H9 (cell line): ENCODE measurements around the gene GHR. TPM values are rescaled to one million over a fixed set of nuclear protein-coding genes. Genes with fewer than 3 reads are reported as not detected.

Source experiments
- DNase-seq: peaks from one replicate; pipeline ENCODE4 v3.0.0-alpha.2; 2017
- H2AFZ ChIP-seq: one replicate; pipeline ENCODE4 v1.6.1; 2013; ENCODE audit warnings: mild to moderate bottlenecking, low read length, control low read depth, moderate library complexity
- H2AK5ac ChIP-seq: 2 replicates; pipeline ENCODE4 v1.6.1; 2013; ENCODE audit warnings: low read length, control low read depth, mixed read lengths; ENCODE audit not compliant: insufficient read length
- H2BK120ac ChIP-seq: one replicate; pipeline ENCODE4 v1.6.1; 2013; ENCODE audit warnings: low read depth, mild to moderate bottlenecking, low read length, control low read depth, inconsistent platforms; ENCODE audit not compliant: poor library complexity, severe bottlenecking
- H2BK12ac ChIP-seq: 2 replicates; pipeline ENCODE4 v1.6.1; 2013; ENCODE audit warnings: low read length, control low read depth, mixed read lengths, low read depth; ENCODE audit not compliant: insufficient read length
- H2BK15ac ChIP-seq: 2 replicates; pipeline ENCODE4 v1.6.1; 2013; ENCODE audit warnings: low read depth, low read length, control low read depth
- H2BK20ac ChIP-seq: one replicate; pipeline ENCODE4 v1.6.1; 2013; ENCODE audit warnings: low read depth, mild to moderate bottlenecking, low read length, control low read depth, inconsistent platforms; ENCODE audit not compliant: poor library complexity, severe bottlenecking
- H2BK5ac ChIP-seq: 2 replicates; pipeline ENCODE4 v1.6.1; 2013; ENCODE audit warnings: low read length, control low read depth, mixed read lengths; ENCODE audit not compliant: insufficient read length
- H3K14ac ChIP-seq: 2 replicates; pipeline ENCODE4 v1.6.1; 2013; ENCODE audit warnings: low read length, control low read depth; ENCODE audit not compliant: insufficient read depth
- H3K18ac ChIP-seq: 2 replicates; pipeline ENCODE4 v1.6.1; 2013; ENCODE audit warnings: low read depth, mild to moderate bottlenecking, mixed read lengths, low read length, control low read depth; ENCODE audit not compliant: insufficient read length
- H3K23ac ChIP-seq: 2 replicates; pipeline ENCODE4 v1.6.1; 2013; ENCODE audit warnings: low read length, control low read depth, mixed read lengths, low read depth; ENCODE audit not compliant: insufficient read length
- H3K23me2 ChIP-seq: 2 replicates; pipeline ENCODE4 v1.6.1; 2013; ENCODE audit warnings: low read depth, mild to moderate bottlenecking, mixed read lengths, low read length, control low read depth; ENCODE audit not compliant: insufficient read length, poor library complexity, severe bottlenecking
- H3K27ac ChIP-seq: 2 replicates; pipeline ENCODE4 v1.5.1; 2013; ENCODE audit warnings: low read length, control low read depth, mixed read lengths, low read depth; ENCODE audit not compliant: insufficient read length
- H3K27me3 ChIP-seq: 2 replicates; pipeline ENCODE4 v1.6.1; 2013; ENCODE audit warnings: low read length, control low read depth, inconsistent platforms; ENCODE audit not compliant: insufficient read depth
- H3K4ac ChIP-seq: 2 replicates; pipeline ENCODE4 v1.6.1; 2013; ENCODE audit warnings: low read depth, mild to moderate bottlenecking, control low read depth, inconsistent platforms, low read length, moderate library complexity
- H3K4me1 ChIP-seq: 2 replicates; pipeline ENCODE4 v1.6.1; 2013; ENCODE audit warnings: low read length, control low read depth, inconsistent platforms; ENCODE audit not compliant: insufficient read depth
- H3K4me2 ChIP-seq: 2 replicates; pipeline ENCODE4 v1.6.1; 2013; ENCODE audit warnings: low read length, control low read depth, mixed read lengths; ENCODE audit not compliant: insufficient read length, insufficient read depth
- H3K56ac ChIP-seq: 2 replicates; pipeline ENCODE4 v1.6.1; 2013; ENCODE audit warnings: low read depth, mild to moderate bottlenecking, mixed read lengths, low read length, control low read depth; ENCODE audit not compliant: insufficient read length
- H3K79me1 ChIP-seq: 2 replicates; pipeline ENCODE4 v1.6.1; 2013; ENCODE audit warnings: low read depth, mild to moderate bottlenecking, moderate library complexity, low read length, control low read depth, inconsistent platforms; ENCODE audit not compliant: insufficient read depth, poor library complexity, severe bottlenecking
- H3K79me2 ChIP-seq: 2 replicates; pipeline ENCODE4 v1.6.1; 2013; ENCODE audit warnings: low read length, control low read depth, inconsistent platforms; ENCODE audit not compliant: insufficient read depth
- H3K9ac ChIP-seq: 2 replicates; pipeline ENCODE4 v1.6.1; 2013; ENCODE audit warnings: low read length, control low read depth, mixed read lengths; ENCODE audit not compliant: insufficient read length; ENCODE audit errors: extremely low read depth
- H3K9me3 ChIP-seq: one replicate; pipeline ENCODE4 v1.6.1; 2013; ENCODE audit warnings: low read depth, low read length, inconsistent platforms; ENCODE audit not compliant: control insufficient read depth
- H3T11ph ChIP-seq: one replicate; pipeline ENCODE4 v1.6.1; 2013; ENCODE audit warnings: mild to moderate bottlenecking, low read length, control low read depth, inconsistent platforms
- H4K20me1 ChIP-seq: one replicate; pipeline ENCODE4 v1.6.1; 2013; ENCODE audit not compliant: control insufficient read depth, insufficient read length, insufficient read depth
- H4K5ac ChIP-seq: 2 replicates; pipeline ENCODE4 v1.6.1; 2013; ENCODE audit warnings: low read depth, mild to moderate bottlenecking, mixed read lengths, low read length, control low read depth; ENCODE audit not compliant: insufficient read length
- H4K8ac ChIP-seq: replicated peaks from 2 replicates; pipeline ENCODE4 v1.6.1; 2013; ENCODE audit warnings: low read length, control low read depth, mixed read lengths, low read depth; ENCODE audit not compliant: insufficient read length
- H4K91ac ChIP-seq: 2 replicates; pipeline ENCODE4 v1.6.1; 2013; ENCODE audit warnings: low read depth, mild to moderate bottlenecking, moderate library complexity, mixed read lengths, low read length, control low read depth; ENCODE audit not compliant: insufficient read length
- H3K27ac Mint-ChIP-seq, 3 experiments: 2 replicates in 2 of 3; 3 replicates in 1 of 3; pipeline ENCODE4 v1.8.0; 2020 to 2021; ENCODE audit warnings: mixed read lengths in 3 of 3, mild to moderate bottlenecking in 1 of 3, moderate library complexity in 1 of 3
- H3K27me3 Mint-ChIP-seq: 2 replicates; pipeline ENCODE4 v1.8.0; 2021; ENCODE audit warnings: low read depth, mild to moderate bottlenecking, moderate library complexity, mixed read lengths
- H3K36me3 Mint-ChIP-seq, 3 experiments: 2 replicates in 2 of 3; 3 replicates in 1 of 3; pipeline ENCODE4 v1.8.0; 2020 to 2021; ENCODE audit warnings: low read depth in 3 of 3, mixed read lengths in 3 of 3; ENCODE audit not compliant: insufficient read depth in 1 of 3
- H3K4me1 Mint-ChIP-seq, 2 experiments: 2 replicates each; pipeline ENCODE4 v1.8.0; 2020; ENCODE audit warnings: mixed read lengths in 2 of 2
- H3K4me3 Mint-ChIP-seq, 2 experiments: 2 replicates in 1 of 2; 3 replicates in 1 of 2; pipeline ENCODE4 v1.8.0; 2020 to 2021; ENCODE audit warnings: mild to moderate bottlenecking in 2 of 2, mixed read lengths in 2 of 2, moderate library complexity in 1 of 2
- H3K9me3 Mint-ChIP-seq, 2 experiments: 2 replicates in 1 of 2; 3 replicates in 1 of 2; pipeline ENCODE4 v1.8.0; 2020; ENCODE audit warnings: mild to moderate bottlenecking in 2 of 2, mixed read lengths in 2 of 2, moderate library complexity in 1 of 2
- WGBS: extraction: QIAGEN DNeasy Blood & Tissue Kit; methylation state at CpG from one replicate; pipeline ENCODE4 v1.1.7; 2013; ENCODE audit warnings: missing lambda C conversion rate, low lambda C conversion rate, mixed read lengths; ENCODE audit not compliant: insufficient read length; ENCODE audit errors: extremely low coverage; 5-methylcytosine and 5-hydroxymethylcytosine counted together
- total RNA-seq: library from RNA; stranded (reverse); gene quantifications from 2 replicates; pipeline ENCODE4 v1.2.1, GENCODE V29; 2021
- TF ChIP-seq, protein P1 (sequence below): fragments of 200-600 bp; sonication (generic); conservative IDR thresholded peaks from 3 replicates; pipeline ENCODE4 v1.8.0; 2021; ENCODE audit warnings: antibody characterized with exemption, mild to moderate bottlenecking

GHR gene
- total RNA-seq, 1 experiment from 2014 or later, result 0.20 TPM

GRCh38 chr5:42404366-42404765, 18.9 kb upstream of the GHR start:
- Histone ChIP-seq H3T11ph (no peak overlapping the region), H4K5ac (no peak overlapping the region)
- WGBS, result no CpG with 5 or more reads among the region's 2 CpGs

More at GRCh38 chr5:42404366-42404765, 18.9 kb upstream of the GHR start:
- Histone ChIP-seq H2BK5ac (no peak overlapping the region), H3K23ac (no peak overlapping the region), H2BK120ac (no peak overlapping the region), H3K14ac (no peak overlapping the region), H3K18ac (no peak overlapping the region), H3K4me2 (no peak overlapping the region), H3K9me3 (no peaks in the 10 kb centered on the region), H2AK5ac (no peak overlapping the region), H4K20me1 (no peaks in the 10 kb centered on the region), H3K4ac (no peak overlapping the region), H2AFZ (no peak overlapping the region), H2BK15ac (no peak overlapping the region), H3K79me2 (no peaks in the 10 kb centered on the region), H2BK20ac (no peak overlapping the region), H3K27me3 (no peaks in the 10 kb centered on the region), H4K8ac (no peak overlapping the region), H4K91ac (no peak overlapping the region), H3K27ac (no peak overlapping the region), H2BK12ac (no peak overlapping the region), H3K79me1 (no peaks in the 10 kb centered on the region), H3K56ac (no peak overlapping the region), H3K9ac (no peak overlapping the region), H3K4me1 (no peaks in the 10 kb centered on the region), H3K23me2 (no peaks in the 10 kb centered on the region)
- no peaks in the 10 kb centered on the region for H3K4me1 Mint-ChIP-seq
- H3K27ac Mint-ChIP-seq, result no peak overlapping the region
- DNase-seq, result no peak
- H3K27me3 Mint-ChIP-seq, result no peaks in the 10 kb centered on the region
- no peaks in the 10 kb centered on the region for H3K9me3 Mint-ChIP-seq
- H3K36me3 Mint-ChIP-seq, result no peaks in the 10 kb centered on the region
- TF ChIP-seq, protein P1, sequence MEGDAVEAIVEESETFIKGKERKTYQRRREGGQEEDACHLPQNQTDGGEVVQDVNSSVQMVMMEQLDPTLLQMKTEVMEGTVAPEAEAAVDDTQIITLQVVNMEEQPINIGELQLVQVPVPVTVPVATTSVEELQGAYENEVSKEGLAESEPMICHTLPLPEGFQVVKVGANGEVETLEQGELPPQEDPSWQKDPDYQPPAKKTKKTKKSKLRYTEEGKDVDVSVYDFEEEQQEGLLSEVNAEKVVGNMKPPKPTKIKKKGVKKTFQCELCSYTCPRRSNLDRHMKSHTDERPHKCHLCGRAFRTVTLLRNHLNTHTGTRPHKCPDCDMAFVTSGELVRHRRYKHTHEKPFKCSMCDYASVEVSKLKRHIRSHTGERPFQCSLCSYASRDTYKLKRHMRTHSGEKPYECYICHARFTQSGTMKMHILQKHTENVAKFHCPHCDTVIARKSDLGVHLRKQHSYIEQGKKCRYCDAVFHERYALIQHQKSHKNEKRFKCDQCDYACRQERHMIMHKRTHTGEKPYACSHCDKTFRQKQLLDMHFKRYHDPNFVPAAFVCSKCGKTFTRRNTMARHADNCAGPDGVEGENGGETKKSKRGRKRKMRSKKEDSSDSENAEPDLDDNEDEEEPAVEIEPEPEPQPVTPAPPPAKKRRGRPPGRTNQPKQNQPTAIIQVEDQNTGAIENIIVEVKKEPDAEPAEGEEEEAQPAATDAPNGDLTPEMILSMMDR, result no peak
- no peak overlapping the region for H3K4me3 Mint-ChIP-seq
